Measurements from ENCODE around the gene ITGA5.
"Not testable (repeated sequence)": the region's sequence is repeated elsewhere in the genome, so short reads cannot be mapped to it uniquely, and the experiment has no call there.

ITGA5 gene

GRCh38 chr12:54363618-54364017, 55.4 kb downstream of the ITGA5 start:
- Mint-ChIP-seq H3K27me3 (no peaks in the 10 kb centered on the region), H3K27ac (ENCODE audit: low read depth) (no peak overlapping the region), H3K36me3 (ENCODE audit: insufficient read depth) (no peaks in the 10 kb centered on the region), H3K9me3 (no peaks in the 10 kb centered on the region), H3K4me1 (peaks cover 14% of the 10 kb centered on the region), H3K4me3 (no peak overlapping the region)
- DNase-seq (ENCODE audit: low spot score in 2 of 2) (no peak), ATAC-seq (replicated peaks; ENCODE audit: extremely low read depth, poor library complexity, severe bottlenecking) (no peak)

DNA sequence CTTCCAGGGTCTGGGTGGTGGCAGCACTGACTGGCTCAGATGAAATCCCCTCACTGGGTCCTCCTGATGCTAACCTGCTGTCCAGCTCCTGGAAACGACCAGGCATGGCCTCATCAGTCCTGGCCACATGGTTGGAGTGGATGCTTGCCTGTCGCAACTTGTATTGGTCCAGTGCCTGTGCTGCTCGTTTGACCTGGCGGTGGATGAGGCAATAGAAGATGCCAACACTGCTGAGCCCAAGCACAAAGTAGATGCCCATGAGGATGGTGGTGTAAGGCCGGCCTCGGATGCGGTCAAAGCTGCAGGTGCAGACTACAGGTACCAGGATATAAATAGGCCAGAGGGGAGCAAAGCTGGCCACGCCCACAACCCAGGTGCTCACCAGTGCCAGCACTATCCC, 56.0 kb downstream of the ITGA5 start:
- Mint-ChIP-seq H3K36me3 (ENCODE audit: insufficient read depth) (no peaks in the 10 kb centered on the region), H3K27me3 (no peaks in the 10 kb centered on the region), H3K27ac (ENCODE audit: low read depth) (no peak overlapping the region), H3K4me1 (peaks cover 11% of the 10 kb centered on the region), H3K4me3 (no peak overlapping the region), H3K9me3 (no peaks in the 10 kb centered on the region)
- DNase-seq (ENCODE audit: low spot score in 2 of 2), result no peak
- no peak for ATAC-seq (replicated peaks; ENCODE audit: extremely low read depth, poor library complexity, severe bottlenecking)

GRCh38 chr12:54360717-54361456, 58.2 kb downstream of the ITGA5 start:
- Mint-ChIP-seq H3K4me1 (peaks cover 11% of the 10 kb centered on the region), H3K36me3 (ENCODE audit: insufficient read depth) (no peaks in the 10 kb centered on the region), H3K27ac (ENCODE audit: low read depth) (peak overlapping the region; percentile 45), H3K9me3 (no peaks in the 10 kb centered on the region), H3K27me3 (no peaks in the 10 kb centered on the region), H3K4me3 (no peak overlapping the region)
- no peak for ATAC-seq (replicated peaks; ENCODE audit: extremely low read depth, poor library complexity, severe bottlenecking)
- DNase-seq (ENCODE audit: low spot score in 2 of 2), result no peak

DNA sequence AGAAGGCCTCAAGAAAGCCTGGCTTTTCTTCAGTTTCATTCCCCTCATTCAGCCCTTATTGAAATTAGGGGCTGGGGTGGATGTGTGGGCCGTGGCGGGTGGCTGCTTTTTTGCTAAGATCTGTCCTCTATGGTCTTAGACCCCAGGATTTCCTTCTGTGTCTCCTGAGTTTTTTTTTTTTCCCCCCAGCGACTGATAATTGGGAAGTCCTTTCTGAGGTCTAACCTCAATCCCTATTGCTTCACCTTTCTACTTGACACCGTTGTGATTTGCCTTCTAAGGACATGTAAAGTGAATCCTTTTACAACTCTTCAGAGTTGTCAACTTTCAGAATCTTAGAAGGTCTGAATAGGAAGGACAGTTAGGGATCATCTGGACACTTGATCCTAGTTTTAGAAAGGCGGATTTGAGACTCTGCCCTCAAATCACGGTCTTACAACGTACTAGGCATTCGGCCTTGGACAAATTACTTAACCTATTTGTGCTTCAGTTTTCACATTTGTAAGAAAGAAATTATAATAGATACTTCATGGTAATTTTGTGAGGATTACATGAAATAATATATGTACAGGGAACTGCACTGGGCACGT, 59.2 kb downstream of the ITGA5 start:
- peaks cover 11% of the 10 kb centered on the region for H3K4me1 Mint-ChIP-seq
- DNase-seq (ENCODE audit: low spot score in 2 of 2) (no peak), ATAC-seq (replicated peaks; ENCODE audit: extremely low read depth, poor library complexity, severe bottlenecking) (no peak)
- H3K27me3 Mint-ChIP-seq, result no peaks in the 10 kb centered on the region
- no peak overlapping the region for H3K4me3 Mint-ChIP-seq
- no peaks in the 10 kb centered on the region for H3K9me3 Mint-ChIP-seq
- no peaks in the 10 kb centered on the region for H3K36me3 Mint-ChIP-seq (ENCODE audit: insufficient read depth)
- no peak overlapping the region for H3K27ac Mint-ChIP-seq (ENCODE audit: low read depth)

DNA sequence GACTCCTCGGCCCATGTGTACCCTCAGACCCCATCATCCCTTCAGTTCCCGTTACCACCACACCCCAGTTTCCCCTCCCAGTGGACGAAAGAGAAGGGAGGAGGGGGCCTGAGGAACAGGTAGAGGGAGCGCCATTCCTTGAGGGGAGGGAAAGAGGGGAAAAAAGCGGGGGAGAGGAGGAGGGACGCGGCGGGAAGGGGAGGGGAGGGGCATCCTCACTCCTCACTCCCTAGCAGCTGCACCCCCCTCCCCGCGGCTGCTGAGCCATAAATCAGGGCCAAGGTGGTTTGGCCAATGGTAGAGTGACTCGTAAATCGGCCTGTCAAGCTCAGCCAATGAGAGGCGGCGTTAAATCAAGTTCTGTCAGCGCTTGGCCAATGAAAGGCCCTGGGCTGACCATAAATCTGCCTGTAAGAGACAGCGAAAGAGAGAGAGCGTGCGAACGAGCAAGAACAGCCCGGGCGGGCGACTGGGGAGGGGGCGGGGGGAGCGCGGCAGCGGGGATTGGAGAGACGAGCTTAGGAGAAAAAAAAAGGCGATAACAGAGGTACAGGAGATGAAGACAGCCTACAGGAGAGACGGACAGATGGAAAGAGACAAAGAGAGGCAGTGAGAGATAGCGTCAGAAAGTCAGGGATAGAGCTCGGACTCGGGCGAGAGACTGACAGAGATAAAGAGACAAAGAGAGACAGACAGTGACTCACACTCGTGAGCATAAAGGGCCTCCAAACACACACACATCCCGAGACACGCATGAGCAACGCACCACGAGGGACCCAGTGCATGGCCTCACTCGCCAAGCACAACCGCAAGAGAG, 59.9 kb downstream of the ITGA5 start:
- DNase-seq (ENCODE audit: low spot score in 2 of 2) (peak; percentile 80 to 93), ATAC-seq (replicated peaks; ENCODE audit: extremely low read depth, poor library complexity, severe bottlenecking) (peak; percentile 98)
- Mint-ChIP-seq H3K4me3 (no peak overlapping the region), H3K9me3 (no peaks in the 10 kb centered on the region), H3K4me1 (peaks cover 5% of the 10 kb centered on the region), H3K27ac (ENCODE audit: low read depth) (no peak overlapping the region), H3K27me3 (no peaks in the 10 kb centered on the region), H3K36me3 (ENCODE audit: insufficient read depth) (no peaks in the 10 kb centered on the region)

GRCh38 chr12:54358191-54358944, 60.7 kb downstream of the ITGA5 start:
- no peak overlapping the region for H3K27ac Mint-ChIP-seq (ENCODE audit: low read depth)
- no peak for DNase-seq (ENCODE audit: low spot score in 2 of 2)

GRCh38 chr12:54357506-54358190, 61.4 kb downstream of the ITGA5 start:
- Mint-ChIP-seq H3K27me3 (no peaks in the 10 kb centered on the region), H3K27ac (ENCODE audit: low read depth) (no peak overlapping the region)
- ATAC-seq (replicated peaks; ENCODE audit: extremely low read depth, poor library complexity, severe bottlenecking), result no peak

More at GRCh38 chr12:54358191-54358944, 60.7 kb downstream of the ITGA5 start:
- Mint-ChIP-seq H3K4me3 (no peak overlapping the region), H3K36me3 (ENCODE audit: insufficient read depth) (no peaks in the 10 kb centered on the region), H3K27me3 (no peaks in the 10 kb centered on the region), H3K9me3 (no peaks in the 10 kb centered on the region), H3K4me1 (no peaks in the 10 kb centered on the region)
- no peak for ATAC-seq (replicated peaks; ENCODE audit: extremely low read depth, poor library complexity, severe bottlenecking)

DNA sequence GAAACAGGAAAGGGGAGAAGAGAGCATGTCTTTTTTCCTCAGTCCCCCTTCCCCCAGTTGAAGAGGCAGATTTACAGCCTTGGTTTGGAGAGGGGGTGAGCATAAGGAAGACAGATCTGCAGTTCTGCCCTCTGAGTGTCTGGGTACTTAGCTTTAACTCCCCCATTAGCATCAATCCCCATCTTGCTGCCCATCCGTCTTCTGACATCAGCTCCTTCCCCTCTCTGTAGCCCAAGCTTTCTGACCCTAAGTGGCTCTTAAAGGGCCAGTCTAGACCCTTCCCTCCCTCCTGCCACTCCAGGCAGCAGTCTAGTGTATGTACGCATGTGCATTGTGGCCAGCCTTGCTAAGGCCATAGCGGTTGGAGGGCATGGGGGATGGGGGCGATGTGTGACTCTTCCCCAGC, 62.1 kb downstream of the ITGA5 start:
- Mint-ChIP-seq H3K4me3 (no peak overlapping the region), H3K27ac (ENCODE audit: low read depth) (no peak overlapping the region), H3K27me3 (no peaks in the 10 kb centered on the region), H3K9me3 (no peaks in the 10 kb centered on the region), H3K4me1 (peaks cover 1% of the 10 kb centered on the region), H3K36me3 (ENCODE audit: insufficient read depth) (peaks cover 3% of the 10 kb centered on the region)
- no peak for DNase-seq (ENCODE audit: low spot score in 2 of 2)
- no peak for ATAC-seq (replicated peaks; ENCODE audit: extremely low read depth, poor library complexity, severe bottlenecking)

More at GRCh38 chr12:54357506-54358190, 61.4 kb downstream of the ITGA5 start:
- no peaks in the 10 kb centered on the region for H3K36me3 Mint-ChIP-seq (ENCODE audit: insufficient read depth)
- H3K9me3 Mint-ChIP-seq, result no peaks in the 10 kb centered on the region
- DNase-seq (ENCODE audit: low spot score in 2 of 2), result no peak
- H3K4me1 Mint-ChIP-seq, result no peaks in the 10 kb centered on the region
- H3K4me3 Mint-ChIP-seq, result no peak overlapping the region

- peaks cover 5% of the 10 kb centered on the region for H3K4me1 Mint-ChIP-seq
- no peak overlapping the region for H3K27ac Mint-ChIP-seq (ENCODE audit: low read depth)
- no peaks in the 10 kb centered on the region for H3K9me3 Mint-ChIP-seq
- H3K27me3 Mint-ChIP-seq, result no peaks in the 10 kb centered on the region
- no peak overlapping the region for H3K4me3 Mint-ChIP-seq
- no peak for DNase-seq (ENCODE audit: low spot score in 2 of 2)
- H3K36me3 Mint-ChIP-seq (ENCODE audit: insufficient read depth), result peaks cover 7% of the 10 kb centered on the region
- no peak for ATAC-seq (replicated peaks; ENCODE audit: extremely low read depth, poor library complexity, severe bottlenecking)
Measured at GRCh38 chr12:54356228-54356627, 62.8 kb downstream of the ITGA5 start.

DNA sequence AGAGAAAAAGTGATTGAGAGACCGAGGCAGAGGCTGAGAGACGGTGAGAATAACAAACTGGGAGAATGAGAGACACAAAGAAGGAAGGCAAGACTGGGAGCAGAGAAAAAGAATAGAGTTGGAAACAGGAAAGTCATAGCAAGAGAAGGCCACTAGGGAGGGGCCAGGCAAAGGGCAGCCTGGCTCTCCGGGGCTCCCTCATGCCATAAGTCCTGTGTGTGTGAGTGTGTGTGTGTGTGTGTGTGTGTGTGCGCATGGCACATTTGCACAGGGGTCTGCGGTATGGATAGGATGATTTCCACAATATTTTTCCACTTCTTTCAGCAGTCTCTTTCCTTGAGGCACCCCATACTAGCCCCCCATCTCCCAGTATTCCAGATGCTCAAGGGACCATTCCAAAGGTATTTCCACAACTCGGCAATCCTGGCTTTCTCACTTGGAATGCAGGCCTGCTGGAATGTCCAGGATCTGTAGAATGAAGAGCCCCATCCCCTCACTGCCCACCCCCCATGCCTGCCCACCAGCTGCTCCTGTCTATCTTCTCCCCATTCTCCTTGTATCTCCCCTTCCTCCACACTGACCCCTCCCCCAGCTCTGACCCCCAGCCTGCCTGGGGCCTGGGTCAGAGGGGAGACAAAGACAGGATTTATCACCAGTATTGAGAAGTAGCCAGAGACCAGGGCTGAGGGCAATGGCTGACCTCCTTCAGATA, 63.8 kb downstream of the ITGA5 start:
- H3K27me3 Mint-ChIP-seq, result no peaks in the 10 kb centered on the region
- H3K4me3 Mint-ChIP-seq, result no peak overlapping the region
- DNase-seq (ENCODE audit: low spot score in 2 of 2), result no peak
- peaks cover 5% of the 10 kb centered on the region for H3K4me1 Mint-ChIP-seq
- no peaks in the 10 kb centered on the region for H3K9me3 Mint-ChIP-seq
- no peak overlapping the region for H3K27ac Mint-ChIP-seq (ENCODE audit: low read depth)
- H3K36me3 Mint-ChIP-seq (ENCODE audit: insufficient read depth), result peaks cover 17% of the 10 kb centered on the region
- ATAC-seq (replicated peaks; ENCODE audit: extremely low read depth, poor library complexity, severe bottlenecking), result no peak

DNA sequence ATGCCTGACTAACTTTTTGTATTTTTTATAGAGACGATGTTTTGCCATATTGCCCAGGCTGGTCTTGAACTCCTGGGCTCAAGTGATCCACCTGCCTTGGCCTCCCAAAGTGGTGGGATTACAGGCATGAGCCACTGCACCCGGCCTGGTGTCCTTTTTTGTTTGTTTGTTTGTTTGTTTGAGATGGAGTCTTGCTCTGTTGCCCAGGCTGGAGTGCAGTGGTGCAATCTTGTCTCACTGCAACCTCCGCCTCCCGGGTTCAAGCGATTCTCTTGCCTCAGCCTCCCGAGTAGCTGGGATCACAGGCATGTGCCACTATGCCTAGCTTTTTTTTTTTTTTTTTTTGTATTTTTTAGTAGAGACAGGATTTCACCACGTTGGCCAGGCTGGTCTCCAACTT, 64.8 kb downstream of the ITGA5 start:
- not testable (repeated sequence) for H3K4me1 Mint-ChIP-seq; H3K27ac Mint-ChIP-seq (ENCODE audit: low read depth); H3K27me3 Mint-ChIP-seq; ATAC-seq (replicated peaks; ENCODE audit: extremely low read depth, poor library complexity, severe bottlenecking); DNase-seq (ENCODE audit: low spot score in 2 of 2); H3K9me3 Mint-ChIP-seq; H3K4me3 Mint-ChIP-seq
- H3K36me3 Mint-ChIP-seq (ENCODE audit: insufficient read depth), result peaks cover 24% of the 10 kb centered on the region
